Measurements from ENCODE around the gene S100A16.

Gene S100A16

GRCh38 chr1:153612111-153612754 lies 704 bp downstream of the S100A16 start:
- peak overlapping the region; percentile 100 for H3K4me3 ChIP-seq (ENCODE audit: low read length)

GRCh38 chr1:153611356-153611755 lies 1.6 kb downstream of the S100A16 start:
- no peak for TF ChIP-seq CTCF (IDR thresholded peaks at IDR 0.05; ENCODE audit: insufficient read depth, low read depth, low read length, missing control alignments)
- peak overlapping the region; percentile 100 for H3K4me3 ChIP-seq (ENCODE audit: low read length)
- peak; percentile 56 for DNase-seq (ENCODE audit: low read depth)

More at GRCh38 chr1:153612111-153612754, 704 bp downstream of the S100A16 start:
- peak; percentile 33 for DNase-seq (ENCODE audit: low read depth)
- TF ChIP-seq CTCF (IDR thresholded peaks at IDR 0.05; ENCODE audit: insufficient read depth, low read depth, low read length, missing control alignments), result no peak

- TF ChIP-seq CTCF (IDR thresholded peaks at IDR 0.05; ENCODE audit: insufficient read depth, low read depth, low read length, missing control alignments), result no peak
- DNase-seq (ENCODE audit: low read depth), result peak; percentile 92
- peak overlapping the region; percentile 100 for H3K4me3 ChIP-seq (ENCODE audit: low read length)
Observed at GRCh38 chr1:153610811-153611301, 2.1 kb downstream of the S100A16 start.

GRCh38 chr1:153610334-153610733 lies 2.6 kb downstream of the S100A16 start:
- TF ChIP-seq CTCF (IDR thresholded peaks at IDR 0.05; ENCODE audit: insufficient read depth, low read depth, low read length, missing control alignments), result no peak
- peak; percentile 69 for DNase-seq (ENCODE audit: low read depth)
- H3K4me3 ChIP-seq (ENCODE audit: low read length), result peak overlapping the region; percentile 100

GRCh38 chr1:153609585-153609907 lies 3.4 kb downstream of the S100A16 start:
- TF ChIP-seq CTCF (IDR thresholded peaks at IDR 0.05; ENCODE audit: insufficient read depth, low read depth, low read length, missing control alignments), result no peak
- peak overlapping the region; percentile 100 for H3K4me3 ChIP-seq (ENCODE audit: low read length)
- no peak for DNase-seq (ENCODE audit: low read depth)

GRCh38 chr1:153608742-153609584 lies 4.0 kb downstream of the S100A16 start:
- TF ChIP-seq CTCF (IDR thresholded peaks at IDR 0.05; ENCODE audit: insufficient read depth, low read depth, low read length, missing control alignments), result no peak
- peak; percentile 96 for DNase-seq (ENCODE audit: low read depth)
- H3K4me3 ChIP-seq (ENCODE audit: low read length), result peak overlapping the region; percentile 100
